SU-DHL-6 (cell line): ENCODE measurements around the gene CACNB1.

Experiments
- CTCF ChIP-seq: fragments of 200-600 bp; sonication (generic); IDR thresholded peaks from one replicate; pipeline ENCODE4 v1.5.1; 2017; ENCODE audit warnings: antibody characterized with exemption, mild to moderate bottlenecking, low read length, moderate library complexity; ENCODE audit not compliant: insufficient read depth, poor library complexity, severe bottlenecking
- EZH2phosphoT487 ChIP-seq: fragments of 200-600 bp; sonication (generic), shearing (Covaris generic); conservative IDR thresholded peaks from 2 replicates; pipeline ENCODE4 v1.6.1; 2018; ENCODE audit warnings: mild to moderate bottlenecking, antibody characterized with exemption, low read length, moderate library complexity, mixed read lengths

DNA sequence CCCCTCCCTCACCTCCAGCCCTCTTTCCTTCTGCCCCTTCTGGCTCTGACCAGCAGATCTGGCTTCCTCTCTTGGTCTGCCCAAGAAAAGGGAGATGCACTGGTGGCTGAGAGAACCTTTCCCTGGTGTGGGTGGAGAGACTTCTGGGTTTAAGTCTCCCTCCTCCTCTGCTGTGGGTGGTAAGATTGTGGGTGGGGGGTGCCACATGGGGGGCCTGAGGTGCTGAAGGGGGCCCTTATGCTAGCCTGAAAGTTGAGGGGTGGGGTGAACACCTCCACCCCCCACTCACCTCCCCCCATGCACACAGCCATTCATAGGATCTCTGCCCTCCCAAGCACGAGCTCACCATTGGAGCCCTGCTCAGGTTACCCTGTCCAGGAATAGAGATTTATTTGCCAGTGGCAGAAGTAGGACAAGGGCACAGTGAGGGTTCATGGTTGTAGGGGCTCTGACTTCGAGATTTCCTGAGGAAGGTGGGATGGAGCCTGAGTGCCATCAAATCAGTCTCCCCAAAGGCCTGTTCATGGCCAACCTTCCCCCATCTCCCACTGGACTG, 30.0 kb upstream of the CACNB1 start:
- no peak for TF ChIP-seq CTCF
- TF ChIP-seq EZH2phosphoT487 = no peak
